Measurements from ENCODE around the gene ABCD3. TPM values are rescaled to one million over a fixed set of nuclear protein-coding genes. Genes with fewer than 3 reads are reported as not detected.
A peak's percentile ranks its signal among the peaks of the same experiment; 100 is the strongest.

Gene ABCD3
- total and polyA plus RNA-seq, 2 of the 13 experiments (the other 11 are each of a cell fraction or from before 2014, with no cell fraction given) = 27.5 to 166 TPM

GRCh38 chr1:94552071-94552586 lies 133.9 kb downstream of the ABCD3 start (continued):
- TF ChIP-seq ARNTL (CRISPR knock-in tag; IDR thresholded peaks at IDR 0.05) = no peak
- TF ChIP-seq RFXANK (CRISPR knock-in tag; IDR thresholded peaks at IDR 0.05) = no peak

GRCh38 chr1:94553323-94553730 lies 135.1 kb downstream of the ABCD3 start:
- Histone ChIP-seq H3K79me2 (ENCODE audit: insufficient read depth, low read length) (no peaks in the 10 kb centered on the region), H3K4me1 (ENCODE audit: insufficient read depth, low read length) (peaks cover 69% of the 10 kb centered on the region), H3K9ac (ENCODE audit: insufficient read depth, low read depth, low read length) (no peak overlapping the region), H3K4me2 (ENCODE audit: low read depth, low read length) (peak overlapping the region; percentile 54; the same call in 1 of the 2 replicates), H3K27me3 (ENCODE audit: control insufficient read depth in 1 of 2, insufficient read depth in 2 of 2, low read length in 2 of 2) (peaks cover 0 to 6% of the 10 kb centered on the region in 2 experiments; a peak in 1 of 5 replicates), H3K9me3 (ENCODE audit: low read length) (no peaks in the 10 kb centered on the region), H3K27ac (ENCODE audit: extremely low read length, insufficient read depth, low read length) (no peak overlapping the region), H2AFZ (ENCODE audit: low read length) (no peak overlapping the region), H3K36me3 (replicated peaks in 1 of 2; ENCODE audit: control insufficient read depth in 1 of 2, insufficient read depth in 2 of 2, low read length in 2 of 2) (no peaks in the 10 kb centered on the region), H3K4me3 (replicated peaks in 1 of 3; ENCODE audit: insufficient read depth in 1 of 3, low read depth in 2 of 3, low read length in 3 of 3) (no peak overlapping the region; a peak in 1 of 6 replicates), H4K20me1 (ENCODE audit: insufficient read depth, low read length) (no peaks in the 10 kb centered on the region)
- ChIA-PET POLR2A (no interaction called here), CTCF (ENCODE audit: low intra/inter-chr PET ratio, low total read pairs) (no interaction called here)
- FAIRE-seq = peak; percentile 56
- ATAC-seq = peak; percentile 18; the same call in 1 of the 3 replicates
- BruUV-seq (replicated peaks) = no TSS peak
- DNase-seq (ENCODE audit: low spot score) = peak; percentile 45
- in situ Hi-C loops (cut with HindIII; ENCODE audit: extremely low pct_ligation_motif_present, low pct_unique_long_range_greater_than_20kb) = no loop called here
- intact Hi-C loops (cut with micrococcal nuclease; ENCODE audit: unreplicated experiment) = loop anchor here (10.0 kb wide), 1 partner anchor 141 kb away; no protein-coding TSS in a partner anchor
- WGBS (ENCODE audit: low lambda C conversion rate) = 8% methylated on average over 5 of the region's 5 CpGs
- TF ChIP-seq ZC3H4 (CRISPR knock-in tag; IDR thresholded peaks at IDR 0.05; ENCODE audit: borderline replicate concordance) (no peak), SMARCE1 (IDR thresholded peaks at IDR 0.05; ENCODE audit: borderline replicate concordance) (no peak), FOXO1 (CRISPR knock-in tag; IDR thresholded peaks at IDR 0.05) (peak; percentile 37; the same call in 1 of the 2 replicates), REXO4 (CRISPR knock-in tag; IDR thresholded peaks at IDR 0.05; ENCODE audit: borderline replicate concordance) (no peak), ZNF281 (CRISPR knock-in tag; IDR thresholded peaks at IDR 0.05; ENCODE audit: borderline replicate concordance) (0 out of 2 replicates have a peak, but pooled peaks have one; percentile 19), ZNF225 (CRISPR knock-in tag; IDR thresholded peaks at IDR 0.05) (no peak), SMARCC2 (IDR thresholded peaks at IDR 0.05) (no peak), MYC (CRISPR knock-in tag; IDR thresholded peaks at IDR 0.05; ENCODE audit: borderline replicate concordance) (no peak), PRDM4 (CRISPR knock-in tag; IDR thresholded peaks at IDR 0.05; ENCODE audit: borderline replicate concordance) (no peak), ZNF124 (CRISPR knock-in tag; IDR thresholded peaks at IDR 0.05) (no peak), EEA1 (CRISPR knock-in tag; IDR thresholded peaks at IDR 0.05; ENCODE audit: borderline replicate concordance) (no peak), NFIB (CRISPR knock-in tag; IDR thresholded peaks at IDR 0.05; ENCODE audit: borderline replicate concordance) (no peak), ZNF607 (CRISPR knock-in tag; IDR thresholded peaks at IDR 0.05; ENCODE audit: borderline replicate concordance) (no peak)
- TF ChIP-seq, protein P1, sequence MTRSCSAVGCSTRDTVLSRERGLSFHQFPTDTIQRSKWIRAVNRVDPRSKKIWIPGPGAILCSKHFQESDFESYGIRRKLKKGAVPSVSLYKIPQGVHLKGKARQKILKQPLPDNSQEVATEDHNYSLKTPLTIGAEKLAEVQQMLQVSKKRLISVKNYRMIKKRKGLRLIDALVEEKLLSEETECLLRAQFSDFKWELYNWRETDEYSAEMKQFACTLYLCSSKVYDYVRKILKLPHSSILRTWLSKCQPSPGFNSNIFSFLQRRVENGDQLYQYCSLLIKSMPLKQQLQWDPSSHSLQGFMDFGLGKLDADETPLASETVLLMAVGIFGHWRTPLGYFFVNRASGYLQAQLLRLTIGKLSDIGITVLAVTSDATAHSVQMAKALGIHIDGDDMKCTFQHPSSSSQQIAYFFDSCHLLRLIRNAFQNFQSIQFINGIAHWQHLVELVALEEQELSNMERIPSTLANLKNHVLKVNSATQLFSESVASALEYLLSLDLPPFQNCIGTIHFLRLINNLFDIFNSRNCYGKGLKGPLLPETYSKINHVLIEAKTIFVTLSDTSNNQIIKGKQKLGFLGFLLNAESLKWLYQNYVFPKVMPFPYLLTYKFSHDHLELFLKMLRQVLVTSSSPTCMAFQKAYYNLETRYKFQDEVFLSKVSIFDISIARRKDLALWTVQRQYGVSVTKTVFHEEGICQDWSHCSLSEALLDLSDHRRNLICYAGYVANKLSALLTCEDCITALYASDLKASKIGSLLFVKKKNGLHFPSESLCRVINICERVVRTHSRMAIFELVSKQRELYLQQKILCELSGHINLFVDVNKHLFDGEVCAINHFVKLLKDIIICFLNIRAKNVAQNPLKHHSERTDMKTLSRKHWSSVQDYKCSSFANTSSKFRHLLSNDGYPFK (CRISPR knock-in tag; IDR thresholded peaks at IDR 0.05; ENCODE audit: borderline replicate concordance) = no peak

Measured in HepG2 (cell line).